PC-3 (cell line): Measurements from ENCODE around the gene UNC5C.

Source experiments
- EZH2 ChIP-seq: fragments of 300-600 bp; sonication (generic); IDR thresholded peaks from one replicate; pipeline ENCODE4 v1.6.1; 2017; ENCODE audit warnings: antibody characterized with exemption, mild to moderate bottlenecking, low read length; ENCODE audit not compliant: unreplicated experiment
- TF ChIP-seq, protein P1 (sequence below): fragments of 300-600 bp; sonication (generic); conservative IDR thresholded peaks from 2 replicates; pipeline ENCODE4 v1.5.1; 2017; ENCODE audit warnings: antibody characterized with exemption, low read depth, mild to moderate bottlenecking, low read length

DNA sequence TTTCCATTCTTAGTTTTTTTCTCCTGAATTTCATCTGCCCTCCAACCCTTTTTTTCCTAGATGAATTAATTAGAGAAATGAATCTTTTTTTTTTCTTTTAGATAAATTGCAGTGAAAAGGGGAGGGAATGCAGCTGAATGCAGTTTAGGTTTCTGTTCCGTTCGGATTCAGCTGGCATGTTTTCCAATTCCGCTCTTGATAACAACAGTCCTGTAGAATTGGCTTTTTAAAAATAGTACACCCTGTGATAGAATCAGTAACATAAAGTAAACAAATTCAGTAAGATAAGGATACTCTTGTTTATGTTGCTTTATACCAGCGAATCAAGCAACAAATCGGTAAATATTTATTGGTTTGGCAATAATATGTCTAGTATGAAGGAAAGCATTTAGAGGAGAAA is 103.5 kb downstream of the UNC5C start:
- TF ChIP-seq, protein P1, sequence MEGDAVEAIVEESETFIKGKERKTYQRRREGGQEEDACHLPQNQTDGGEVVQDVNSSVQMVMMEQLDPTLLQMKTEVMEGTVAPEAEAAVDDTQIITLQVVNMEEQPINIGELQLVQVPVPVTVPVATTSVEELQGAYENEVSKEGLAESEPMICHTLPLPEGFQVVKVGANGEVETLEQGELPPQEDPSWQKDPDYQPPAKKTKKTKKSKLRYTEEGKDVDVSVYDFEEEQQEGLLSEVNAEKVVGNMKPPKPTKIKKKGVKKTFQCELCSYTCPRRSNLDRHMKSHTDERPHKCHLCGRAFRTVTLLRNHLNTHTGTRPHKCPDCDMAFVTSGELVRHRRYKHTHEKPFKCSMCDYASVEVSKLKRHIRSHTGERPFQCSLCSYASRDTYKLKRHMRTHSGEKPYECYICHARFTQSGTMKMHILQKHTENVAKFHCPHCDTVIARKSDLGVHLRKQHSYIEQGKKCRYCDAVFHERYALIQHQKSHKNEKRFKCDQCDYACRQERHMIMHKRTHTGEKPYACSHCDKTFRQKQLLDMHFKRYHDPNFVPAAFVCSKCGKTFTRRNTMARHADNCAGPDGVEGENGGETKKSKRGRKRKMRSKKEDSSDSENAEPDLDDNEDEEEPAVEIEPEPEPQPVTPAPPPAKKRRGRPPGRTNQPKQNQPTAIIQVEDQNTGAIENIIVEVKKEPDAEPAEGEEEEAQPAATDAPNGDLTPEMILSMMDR = no peak
- no peak for TF ChIP-seq EZH2
